Left renal pelvis (tissue), 4 donors: ENCODE data around the gene ATP6V0C. TPM values are rescaled to one million over a fixed set of nuclear protein-coding genes. Genes with fewer than 3 reads are reported as not detected.
"Not testable (repeated sequence)": the region's sequence is repeated elsewhere in the genome, so short reads cannot be mapped to it uniquely, and the experiment has no call there.

Experiments
- DNase-seq, 4 donors: peaks; one replicate each; pipeline ENCODE4 v3.0.0-alpha.2; 2013; ENCODE audit warnings: low read depth in 4 of 4, low spot score in 3 of 4
- polyA plus RNA-seq, 4 donors: library from polyadenylated mRNA; unstranded; fragments of 120-200 nt; gene quantifications; one replicate each; pipeline ENCODE4 v1.2.1, GENCODE V29; 2013; ENCODE audit not compliant: insufficient read length in 4 of 4

ATP6V0C gene
- polyA plus RNA-seq, 4 donors, result 127 to 274 (median 170) TPM

- DNase-seq, result no peak
Observed at GRCh38 chr16:2524339-2524938, 10.7 kb downstream of the ATP6V0C start.

- no peak for DNase-seq
Observed at GRCh38 chr16:2526135-2526534, 12.4 kb downstream of the ATP6V0C start.

- DNase-seq, result no peak
Observed at GRCh38 chr16:2527071-2527783, 13.5 kb downstream of the ATP6V0C start.

GRCh38 chr16:2527784-2528100 is 14.0 kb downstream of the ATP6V0C start:
- DNase-seq, result no peak

GRCh38 chr16:2528161-2529060 is 14.7 kb downstream of the ATP6V0C start:
- DNase-seq, result no peak

GRCh38 chr16:2529061-2529931 is 15.5 kb downstream of the ATP6V0C start:
- no peak for DNase-seq

GRCh38 chr16:2529961-2530628 is 16.3 kb downstream of the ATP6V0C start:
- no peak for DNase-seq

GRCh38 chr16:2530629-2531318 is 17.0 kb downstream of the ATP6V0C start:
- DNase-seq, result no peak

GRCh38 chr16:2531371-2531695 is 17.6 kb downstream of the ATP6V0C start, which contains the start of gene CEMP1:
TSS of gene CEMP1 (minus strand) at chr16:2531408. CDS start at chr16:2531073, 335 bp downstream.
- DNase-seq, result no peak

GRCh38 chr16:2531696-2532493 is 18.1 kb downstream of the ATP6V0C start:
- peak; percentile 86 to 92 (median 90) for DNase-seq

GRCh38 chr16:2532494-2533141 is 18.9 kb downstream of the ATP6V0C start:
- no peak for DNase-seq

GRCh38 chr16:2533142-2533755 is 19.5 kb downstream of the ATP6V0C start:
- DNase-seq, result not testable (repeated sequence)

- no peak for DNase-seq
Observed at GRCh38 chr16:2533912-2534311, 20.2 kb downstream of the ATP6V0C start.

GRCh38 chr16:2534335-2534734 is 20.6 kb downstream of the ATP6V0C start:
- DNase-seq, result not testable (repeated sequence)

- DNase-seq, result no peak
Observed at GRCh38 chr16:2535625-2536013, 21.9 kb downstream of the ATP6V0C start.

GRCh38 chr16:2537451-2538379 is 24.0 kb downstream of the ATP6V0C start, which contains the start of gene PDPK1:
TSS of gene PDPK1 (plus strand) at chr16:2538021. CDS start at chr16:2538113, 92 bp downstream.
- DNase-seq, result peak; percentile 78 to 88 (median 86)
